NCI-H2081 treated with DMSO at 0.1 percent for 48 hours (cell line): ENCODE measurements around the gene PDK2.

Experiments
- DNase-seq: peaks from one replicate; lab custom pipeline; 2025; lab: John Stamatoyannopoulos, UW

PDK2 gene

GRCh38 chr17:50135316-50136095 lies 40.4 kb downstream of the PDK2 start:
- no peak for DNase-seq

GRCh38 chr17:50136096-50136687 lies 41.0 kb downstream of the PDK2 start:
- no peak for DNase-seq

- DNase-seq, result no peak
These were observed 41.9 kb downstream of the PDK2 start for GRCh38 chr17:50137042-50137441.

GRCh38 chr17:50139185-50139783 lies 44.1 kb downstream of the PDK2 start:
- DNase-seq, result no peak

GRCh38 chr17:50139950-50140885 lies 45.1 kb downstream of the PDK2 start:
- no peak for DNase-seq

GRCh38 chr17:50141026-50141744 lies 46.0 kb downstream of the PDK2 start:
- no peak for DNase-seq

- DNase-seq, result no peak
These were observed 46.6 kb downstream of the PDK2 start for GRCh38 chr17:50141745-50142110.

- DNase-seq, result no peak
These were observed 48.5 kb downstream of the PDK2 start for GRCh38 chr17:50143461-50144176.

- no peak for DNase-seq
These were observed 49.2 kb downstream of the PDK2 start for GRCh38 chr17:50144355-50144754.

GRCh38 chr17:50144845-50145531 lies 49.8 kb downstream of the PDK2 start:
- no peak for DNase-seq

GRCh38 chr17:50145532-50146229 lies 50.5 kb downstream of the PDK2 start:
- DNase-seq, result no peak

- DNase-seq, result no peak
These were observed 51.2 kb downstream of the PDK2 start for GRCh38 chr17:50146230-50146926.

GRCh38 chr17:50146927-50147665 lies 51.9 kb downstream of the PDK2 start:
- no peak for DNase-seq

- DNase-seq, result no peak
These were observed 52.7 kb downstream of the PDK2 start for GRCh38 chr17:50147841-50148225.

GRCh38 chr17:50148226-50149090 lies 53.3 kb downstream of the PDK2 start:
- DNase-seq, result no peak

- DNase-seq, result no peak
These were observed 53.9 kb downstream of the PDK2 start for GRCh38 chr17:50149091-50149416.
